Activated CD4-positive, CD25-positive, alpha-beta regulatory T cell treated with anti-CD3 and anti-CD28 coated beads, Interleukin-2, amount 50 U/mL, for 16 hours (primary cell): ENCODE results near the gene RGPD5.
"Not testable (repeated sequence)": the region's sequence is repeated elsewhere in the genome, so short reads cannot be mapped to it uniquely, and the experiment has no call there.

Experiments
- DNase-seq: peaks from one replicate; pipeline ENCODE4 v3.0.0-alpha.2; 2020; ENCODE audit warnings: low read depth, low spot score

RGPD5 gene

GRCh38 chr2:109893736-109894135 is 99.6 kb downstream of the RGPD5 start:
- DNase-seq, result not testable (repeated sequence)

GRCh38 chr2:109894141-109894540 is 100.0 kb downstream of the RGPD5 start:
- DNase-seq, result not testable (repeated sequence)

- DNase-seq, result not testable (repeated sequence)
These were observed 101.2 kb downstream of the RGPD5 start for GRCh38 chr2:109895090-109895869.

- DNase-seq, result not testable (repeated sequence)
These were observed 102.1 kb downstream of the RGPD5 start for GRCh38 chr2:109896212-109896611.

GRCh38 chr2:109897769-109898461 is 103.8 kb downstream of the RGPD5 start:
- DNase-seq, result not testable (repeated sequence)

- not testable (repeated sequence) for DNase-seq
These were observed 104.6 kb downstream of the RGPD5 start, which contains the start of gene LIMS3 for GRCh38 chr2:109898462-109899336. LIMS3 (plus strand) TSS chr2:109898688; CDS start chr2:109898729, 41 bp downstream.

- not testable (repeated sequence) for DNase-seq
These were observed 111.7 kb downstream of the RGPD5 start for GRCh38 chr2:109905796-109906195.
